Pulmonary artery endothelial cell (primary cell): ENCODE measurements around the gene ARHGAP4. TPM values are rescaled to one million over a fixed set of nuclear protein-coding genes. Genes with fewer than 3 reads are reported as not detected.

Experiments used
- DNase-seq: peaks from one replicate; pipeline ENCODE4 v3.0.0-alpha.2; 2011; ENCODE audit warnings: low read depth, low spot score
- total RNA-seq: library from RNA; depleted of rRNA; stranded (reverse); fragments of >200 nt; gene quantifications from 2 replicates; pipeline ENCODE4 v1.2.3, GENCODE V29; 2014

Gene ARHGAP4
- total RNA-seq, 1 donor from 2014 or later = 26.5 TPM

DNA sequence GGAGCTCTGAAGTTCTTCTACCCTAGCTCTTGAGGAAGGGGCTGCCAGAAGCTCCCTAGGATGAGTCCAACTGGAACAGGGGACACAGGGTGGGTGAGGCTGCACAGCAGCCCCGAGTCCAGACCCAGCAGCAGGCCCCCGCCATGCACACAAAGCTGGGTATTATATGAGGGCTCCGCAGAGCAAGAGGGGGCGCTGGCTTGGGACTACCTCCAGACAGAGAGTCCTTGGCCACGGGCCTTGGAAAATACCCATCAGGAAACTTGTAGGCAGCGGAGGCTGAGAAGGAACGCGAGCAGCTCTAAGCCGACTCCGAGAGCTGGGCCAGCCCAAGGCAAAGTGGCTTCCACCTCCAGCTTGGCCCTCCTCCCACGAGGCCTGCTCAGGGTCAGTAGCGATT is 37.5 kb upstream of the ARHGAP4 start:
- no peak for DNase-seq

DNA sequence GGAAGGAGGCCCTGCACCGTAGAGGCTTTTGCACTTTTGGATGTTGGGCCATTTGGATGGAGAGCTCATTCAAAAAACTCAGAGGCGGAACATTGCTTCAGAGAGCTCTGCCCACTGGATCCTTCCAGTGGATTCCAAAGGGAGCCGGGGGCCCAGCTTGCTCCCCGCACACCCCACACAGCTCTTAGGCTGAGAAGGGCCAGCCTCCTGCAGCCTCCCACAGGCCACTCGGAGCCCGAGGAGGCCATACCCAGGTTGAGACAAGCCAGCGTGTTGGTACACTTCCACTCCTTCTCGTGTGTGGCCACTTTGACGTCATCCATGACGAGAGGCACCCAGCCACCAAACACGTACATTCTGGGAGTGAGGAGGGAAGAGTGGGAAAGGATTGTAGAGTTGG is 35.2 kb upstream of the ARHGAP4 start:
- no peak for DNase-seq

DNA sequence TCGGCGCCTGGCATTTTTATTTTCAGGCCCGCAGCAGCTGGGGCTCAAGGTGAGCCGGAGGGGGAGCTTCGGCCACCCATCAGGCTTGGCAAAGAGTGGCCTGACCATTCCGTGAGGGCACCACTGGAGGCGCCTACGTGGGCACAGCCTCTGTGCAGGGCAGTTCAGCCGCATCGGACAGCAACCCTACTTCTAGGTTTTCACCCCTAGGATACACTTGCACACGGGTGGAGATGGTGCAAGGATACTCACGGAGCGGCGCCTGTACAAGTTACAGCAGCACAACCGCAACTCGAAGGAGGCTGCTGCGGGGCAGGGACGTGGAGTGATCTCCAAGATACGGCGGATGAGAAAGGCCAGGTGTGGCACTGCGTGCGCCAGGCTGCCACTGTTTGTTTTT is 34.7 kb upstream of the ARHGAP4 start:
- DNase-seq = no peak

DNA sequence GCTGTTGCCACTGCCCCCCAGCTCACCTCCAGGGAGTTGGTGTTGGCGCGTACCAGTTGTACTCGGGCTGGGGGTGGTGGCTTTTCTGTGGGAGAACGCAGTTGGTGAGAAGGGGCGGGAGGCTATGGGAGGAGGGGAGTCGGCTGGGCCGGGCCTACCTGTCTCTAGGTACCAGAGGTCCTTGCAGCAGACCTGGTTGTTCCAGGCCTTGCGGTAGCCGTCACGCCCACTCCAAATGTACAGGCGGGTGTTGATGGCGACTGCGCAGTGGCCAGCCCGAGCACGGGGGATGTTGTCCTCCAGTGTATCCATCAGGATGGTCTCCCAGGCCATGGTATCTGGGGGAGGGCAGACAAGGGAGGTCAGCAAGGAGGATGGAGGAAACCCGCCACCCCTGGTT is 34.0 kb upstream of the ARHGAP4 start:
- DNase-seq = no peak

DNA sequence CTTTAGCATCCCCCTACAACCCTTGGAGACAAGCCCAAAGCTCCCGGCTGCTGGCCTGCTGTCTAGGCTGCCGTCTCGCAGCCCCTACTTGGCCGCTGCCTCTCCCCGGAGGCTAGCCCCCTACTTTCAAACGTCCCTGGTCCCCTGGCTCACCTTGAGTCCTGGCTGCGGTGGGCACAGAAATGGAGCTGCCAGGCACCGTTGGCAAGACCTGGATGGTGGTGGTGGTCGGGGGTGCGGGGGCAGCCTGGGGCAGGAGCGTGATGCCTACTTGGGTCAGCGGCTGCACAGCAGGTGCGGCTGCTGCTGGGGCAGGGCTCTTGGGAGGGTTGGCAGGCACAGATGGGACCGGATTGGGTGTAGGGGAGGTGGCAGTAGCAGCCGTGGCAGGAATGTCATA is 33.6 kb upstream of the ARHGAP4 start:
- DNase-seq = no peak

DNA sequence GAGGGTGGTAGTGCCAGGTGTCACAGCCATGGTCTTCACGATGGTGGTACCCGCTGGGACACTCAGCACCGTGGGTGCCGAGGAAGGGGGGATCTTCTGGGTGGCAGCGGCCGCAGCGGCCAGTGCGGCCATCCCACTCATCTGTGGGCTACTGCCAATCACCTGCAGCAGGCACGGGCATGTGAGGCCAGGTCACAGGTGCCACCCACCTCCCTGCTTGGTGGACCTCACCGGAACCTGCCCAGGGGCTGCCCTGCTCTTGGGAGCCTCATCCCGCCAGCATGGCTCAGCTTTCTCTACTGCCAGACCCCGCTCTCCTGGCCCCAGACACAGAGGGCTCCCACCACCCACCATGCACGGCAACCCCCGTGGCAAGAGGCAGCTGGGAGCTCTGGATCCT is 32.5 kb upstream of the ARHGAP4 start:
- DNase-seq = no peak

DNA sequence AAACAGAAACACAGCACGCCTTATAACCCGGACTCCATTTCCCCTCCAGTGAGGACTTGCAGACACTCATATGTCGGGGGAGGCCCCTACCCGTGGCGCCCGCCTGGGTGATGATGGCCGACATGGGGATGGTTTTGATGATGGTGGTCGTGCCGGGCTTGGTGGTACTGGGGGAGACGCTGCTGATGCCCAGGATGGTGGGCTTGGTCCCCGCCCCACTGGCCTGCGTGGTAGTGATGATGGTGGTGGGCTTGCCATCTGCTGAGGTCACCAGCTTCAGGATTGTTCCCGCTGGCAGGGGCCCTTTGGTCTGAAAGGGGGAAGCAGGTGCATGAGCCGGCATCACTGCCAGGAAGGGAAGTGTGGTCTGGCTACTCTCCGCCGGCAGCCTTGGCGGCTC is 31.2 kb upstream of the ARHGAP4 start:
- no peak for DNase-seq

DNA sequence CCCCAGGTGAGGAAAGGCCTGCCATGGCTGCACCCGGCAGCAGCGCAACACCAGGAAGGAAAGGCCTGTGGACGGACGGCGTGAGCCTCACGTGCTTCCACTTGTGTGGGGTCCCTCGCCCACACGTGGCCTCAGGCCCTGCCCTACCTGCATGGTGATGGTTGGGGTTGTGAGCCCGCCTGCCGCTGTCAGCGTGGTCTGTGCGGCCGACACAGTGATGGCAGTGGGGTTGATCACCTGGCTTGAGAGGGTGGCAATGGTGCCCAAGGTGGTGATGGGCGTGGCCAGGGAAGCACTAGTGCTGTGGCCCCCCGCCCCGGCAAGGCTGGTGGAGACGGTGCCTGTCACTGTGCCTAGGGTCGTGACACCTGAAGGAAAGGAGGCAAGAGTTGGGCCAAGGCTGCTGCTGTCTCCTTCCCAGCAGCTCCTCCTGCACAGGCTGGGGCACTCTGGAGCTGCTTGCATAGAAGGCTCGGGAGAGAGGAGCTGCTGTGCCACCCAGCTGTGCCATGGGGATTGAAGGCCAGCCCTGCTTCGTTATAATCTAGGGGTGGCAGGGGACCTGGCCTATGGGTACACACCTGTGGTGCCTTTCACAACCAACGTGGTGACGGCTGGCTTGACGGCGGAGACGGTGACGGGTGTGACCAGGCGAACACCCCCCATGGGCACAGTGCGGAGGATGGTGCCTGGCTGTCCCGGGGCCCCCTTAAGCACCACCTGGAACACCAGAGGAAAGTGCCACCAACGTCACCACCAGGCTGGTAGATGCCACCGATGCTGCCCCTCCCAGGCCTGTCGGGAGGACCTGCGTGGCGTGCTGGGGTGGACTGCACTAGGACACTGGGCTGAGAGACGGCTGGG is 30.2 kb upstream of the ARHGAP4 start:
- no peak for DNase-seq

DNA sequence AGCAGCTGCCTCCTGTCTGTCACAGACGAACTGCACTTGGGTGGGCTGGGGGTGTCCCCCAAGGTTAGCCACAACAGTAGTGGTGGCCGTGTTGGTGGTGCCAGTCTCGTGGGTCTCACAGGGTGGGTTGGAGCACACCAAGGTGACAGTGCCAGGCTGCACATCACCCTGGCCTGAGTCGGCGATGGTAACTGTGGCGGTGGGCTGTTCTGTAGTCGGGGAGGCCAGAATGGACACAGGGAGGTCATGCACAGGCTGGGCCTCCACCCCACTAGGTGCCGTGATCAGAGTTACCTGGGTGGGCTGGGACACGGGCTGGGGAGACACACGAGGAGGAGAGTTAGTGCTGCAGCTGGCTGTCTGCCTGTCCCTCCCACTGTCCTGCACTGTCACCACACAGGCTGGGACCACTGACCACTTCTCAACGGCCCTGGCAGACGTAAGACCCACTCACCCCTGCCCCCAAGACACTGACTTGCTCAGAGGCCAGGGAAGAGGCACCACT is 29.2 kb upstream of the ARHGAP4 start:
- no peak for DNase-seq

DNA sequence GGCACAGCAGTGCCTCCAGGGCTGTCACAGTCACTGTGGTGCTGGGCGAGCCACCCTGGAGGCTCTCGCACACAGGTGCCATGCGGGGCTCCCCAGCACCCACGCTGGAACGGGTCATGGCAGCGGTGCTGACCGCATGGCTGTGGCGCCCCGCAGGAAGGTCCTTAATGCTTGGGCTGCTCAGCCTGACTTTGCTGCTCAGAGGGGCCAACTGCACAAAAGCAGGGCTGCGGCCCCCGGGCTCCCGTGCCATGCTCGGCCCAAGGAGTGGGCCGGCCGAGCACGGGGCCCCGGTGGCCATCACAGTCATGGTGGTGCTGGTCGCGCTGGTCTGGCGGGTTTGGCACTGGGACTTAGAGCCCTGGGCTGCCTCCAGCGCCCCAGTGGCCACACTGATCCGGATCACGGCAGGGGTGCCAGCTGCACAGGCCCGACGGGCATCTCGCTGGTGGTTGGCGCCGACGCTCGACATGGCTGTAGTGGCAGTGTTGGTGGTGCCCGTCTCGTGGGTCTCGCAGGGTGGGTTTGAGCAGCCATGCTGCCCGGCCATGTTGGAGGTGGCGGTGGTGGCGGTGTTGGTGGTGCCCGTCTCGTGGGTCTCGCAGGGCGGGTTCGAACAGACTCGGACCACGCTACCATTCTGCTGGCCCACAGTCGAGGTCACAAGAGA is 28.6 kb upstream of the ARHGAP4 start:
- no peak for DNase-seq

DNA sequence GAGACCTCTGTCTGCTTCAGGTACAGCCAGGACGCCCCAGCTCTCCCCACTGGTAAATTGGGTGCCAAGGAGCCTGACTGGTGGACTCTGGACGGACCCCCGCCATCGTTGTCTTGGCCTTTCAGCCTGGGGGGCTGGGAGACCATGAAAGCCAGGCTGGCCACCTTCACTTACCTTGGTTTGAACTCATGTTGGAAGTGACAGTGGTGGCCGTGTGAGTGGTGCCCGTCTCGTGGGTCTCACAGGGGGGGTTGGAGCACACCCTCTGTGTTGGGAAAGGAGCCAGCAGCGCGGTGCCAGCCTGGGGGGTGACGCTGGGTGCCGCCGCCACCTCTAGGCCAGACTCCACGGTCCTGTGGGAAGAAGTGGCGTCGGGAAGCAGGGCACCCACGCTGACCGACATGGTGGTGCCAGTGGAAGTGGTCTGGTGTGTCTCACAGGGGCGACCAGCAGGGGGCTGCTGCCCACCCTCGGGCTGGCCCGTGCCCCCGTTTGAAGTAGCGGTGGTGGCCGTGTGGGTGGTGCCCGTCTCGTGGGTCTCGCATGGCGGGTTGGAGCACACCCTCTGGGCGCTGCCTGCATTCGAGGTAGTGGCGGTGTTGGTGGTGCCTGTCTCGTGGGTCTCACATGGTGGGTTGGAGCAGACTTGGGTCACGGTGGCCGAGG is 28.0 kb upstream of the ARHGAP4 start:
- no peak for DNase-seq

DNA sequence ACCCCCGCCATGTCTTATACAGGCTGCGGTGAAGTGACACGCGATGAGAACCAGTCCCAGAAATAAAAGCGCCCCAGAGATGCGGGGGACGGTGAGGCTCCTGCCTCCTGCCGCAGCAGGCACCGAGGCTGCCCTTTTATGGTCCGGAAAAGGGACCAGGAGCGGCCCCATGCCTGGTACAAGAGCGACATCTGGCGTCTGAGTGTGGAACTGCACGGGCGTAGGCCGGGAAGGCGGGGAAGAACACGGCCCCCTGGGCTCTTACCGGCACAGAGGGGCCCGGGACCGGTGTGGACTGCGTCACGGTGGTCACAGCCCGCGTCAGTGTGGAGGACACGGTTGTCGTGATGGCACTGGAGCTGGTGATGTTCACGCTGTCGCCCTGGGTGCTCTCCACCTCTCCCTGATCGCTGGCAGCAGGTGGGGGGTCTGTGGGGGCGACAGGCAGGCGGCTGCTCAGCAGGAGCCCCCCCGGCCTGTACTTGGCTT is 27.3 kb upstream of the ARHGAP4 start:
- no peak for DNase-seq

DNA sequence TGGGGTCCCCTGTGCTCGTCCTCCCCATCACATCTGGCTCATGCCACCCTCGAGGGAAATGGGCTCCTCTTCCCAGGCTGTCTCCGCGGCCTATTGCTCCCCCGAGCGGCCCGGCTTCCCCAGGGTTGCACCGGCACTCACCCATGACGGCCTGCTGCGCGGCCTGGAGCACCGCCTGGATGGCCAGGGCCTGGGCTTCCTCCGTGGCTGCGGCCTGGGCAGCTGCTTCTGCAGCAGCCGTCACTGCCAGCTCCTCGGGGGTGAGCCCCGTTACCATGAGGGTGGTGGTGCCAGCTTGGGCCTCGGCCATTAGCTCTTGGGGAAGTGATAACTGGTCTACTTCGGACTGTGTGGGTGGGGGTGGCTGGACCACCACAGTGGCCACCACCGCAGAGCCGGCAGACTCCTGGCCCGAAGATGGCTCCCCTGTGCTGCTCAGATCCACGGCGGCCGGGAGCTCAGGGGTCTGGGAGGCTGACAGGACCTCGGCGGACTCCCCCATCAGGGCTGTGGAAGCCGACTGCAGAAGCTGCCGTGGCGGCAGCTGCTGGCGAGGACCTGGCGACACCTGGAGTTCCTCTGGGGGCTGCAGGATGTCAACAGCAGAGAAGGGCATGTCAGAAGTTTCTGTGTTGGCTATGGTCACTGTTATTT is 26.4 kb upstream of the ARHGAP4 start:
- DNase-seq = no peak

DNA sequence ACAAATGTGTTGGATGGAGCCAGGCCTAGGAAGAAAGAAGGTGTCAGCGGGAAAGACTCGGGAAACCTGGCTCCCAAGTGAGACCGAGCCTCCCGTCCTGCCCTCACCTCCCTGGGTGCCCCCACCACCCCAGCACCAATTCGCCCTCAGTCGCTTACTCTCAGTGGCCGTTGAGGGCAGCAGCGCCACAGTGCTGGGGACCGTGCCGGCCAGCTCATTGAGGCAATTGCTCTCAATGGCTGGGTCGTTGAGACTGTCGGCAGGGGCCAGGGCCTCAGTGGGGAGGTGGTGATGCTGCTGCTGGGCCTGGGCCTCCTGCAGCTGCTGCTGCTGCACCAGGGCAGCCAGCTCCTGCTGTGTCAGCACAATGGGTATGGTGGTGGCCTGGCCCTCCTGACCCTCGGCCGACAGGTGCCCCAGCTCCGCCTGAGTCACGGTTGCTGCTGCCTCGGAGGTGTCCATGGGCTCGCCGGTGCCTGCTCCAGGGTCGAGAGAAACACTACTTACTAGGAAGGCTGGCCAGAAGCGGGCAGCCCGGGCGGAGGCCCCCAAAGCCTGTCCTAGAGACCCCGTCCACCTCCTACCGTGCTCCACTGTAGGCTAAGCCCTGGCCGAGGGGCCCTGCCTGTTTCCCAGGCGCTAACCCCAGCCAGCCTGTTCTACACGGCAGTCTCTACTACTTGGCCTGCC is 25.8 kb upstream of the ARHGAP4 start:
- DNase-seq = no peak

DNA sequence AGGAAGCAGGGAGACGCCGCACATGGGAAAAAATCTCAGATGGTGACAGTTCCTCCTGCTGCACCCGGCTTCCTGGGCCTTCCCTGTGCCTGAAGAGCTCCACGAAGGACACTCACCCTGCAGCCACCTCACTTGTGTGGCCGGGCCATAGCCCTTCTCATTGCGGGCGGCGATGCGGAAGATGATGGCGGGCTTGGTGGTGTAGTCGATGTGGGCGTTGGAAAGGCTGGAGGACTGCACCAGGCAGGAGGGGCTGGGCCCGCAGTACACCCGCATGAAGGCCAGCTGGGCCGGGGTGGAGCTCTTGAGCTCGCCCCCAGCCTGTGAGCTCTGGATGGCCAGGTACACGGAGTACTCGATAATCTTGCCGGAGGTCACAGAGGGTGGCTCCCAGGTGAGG is 24.1 kb upstream of the ARHGAP4 start:
- DNase-seq = no peak

DNA sequence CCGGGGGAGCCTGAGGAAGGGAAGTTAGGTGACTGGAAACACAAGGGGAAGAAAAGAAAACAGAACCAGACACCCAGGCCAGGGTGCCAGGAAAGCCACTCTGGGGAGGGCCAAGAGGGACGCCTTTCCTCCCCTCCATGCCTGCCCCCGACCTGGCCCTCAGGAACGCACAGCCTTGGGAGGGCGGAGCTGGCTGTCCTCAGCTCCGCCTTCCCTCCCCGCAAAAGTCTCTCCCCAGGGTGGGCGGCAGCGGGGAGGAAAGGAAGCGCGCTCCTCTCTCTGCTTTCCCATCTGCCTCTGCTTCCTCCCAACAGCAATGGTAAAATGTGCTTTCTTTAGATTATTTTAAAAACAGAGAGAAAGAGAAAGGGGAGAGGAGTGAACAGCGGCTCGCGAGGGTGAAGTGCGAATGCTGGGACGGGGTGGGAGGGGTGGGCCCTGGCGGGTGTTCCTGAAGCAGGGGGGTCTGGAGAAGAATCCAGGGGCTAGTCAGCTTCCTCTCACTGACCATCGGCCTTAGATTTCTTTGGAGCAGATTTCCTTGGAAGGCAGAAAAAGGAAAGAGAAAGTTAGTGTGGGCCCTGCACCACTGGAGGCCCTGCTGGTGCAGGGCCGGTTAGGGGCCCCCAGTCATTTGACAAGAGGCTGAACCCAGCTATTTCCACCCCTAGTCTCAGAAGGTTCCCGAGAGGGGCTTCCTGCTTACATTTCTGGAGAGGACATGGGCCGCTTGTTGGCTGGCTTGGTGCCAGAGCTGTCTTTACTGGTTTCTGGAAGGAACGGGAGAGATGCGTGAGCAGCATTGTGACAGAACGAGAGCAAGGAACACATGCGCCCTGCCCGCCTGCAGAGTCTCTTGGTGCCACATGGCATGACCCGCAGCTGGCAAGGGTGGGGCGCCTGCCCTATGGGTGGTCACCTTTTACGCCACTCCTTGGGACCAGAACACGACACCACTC is 23.1 kb upstream of the ARHGAP4 start:
- DNase-seq = no peak

DNA sequence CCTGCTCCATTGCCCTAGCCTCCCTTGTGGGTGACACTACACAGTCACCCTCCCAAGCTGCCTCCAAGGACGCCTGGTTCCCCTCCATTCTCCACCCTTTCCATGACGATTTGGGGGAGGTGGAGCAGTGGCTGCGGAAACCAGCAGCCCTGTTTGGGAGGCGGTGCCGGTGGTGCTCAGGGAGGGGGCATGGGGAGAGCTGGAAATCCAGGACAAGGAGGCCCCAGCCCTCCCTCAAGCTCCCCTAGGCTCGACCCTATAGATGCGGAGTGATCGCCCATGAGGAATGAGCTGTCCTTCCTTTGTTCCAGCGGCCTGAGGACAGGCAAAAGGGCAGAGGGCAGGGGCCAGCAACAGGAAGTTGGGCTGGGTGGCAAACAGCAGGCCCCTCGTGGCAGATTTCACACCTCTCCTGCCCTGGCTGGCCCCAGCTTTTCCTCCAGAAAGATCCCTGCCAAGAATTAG is 22.0 kb upstream of the ARHGAP4 start:
- DNase-seq = no peak

DNA sequence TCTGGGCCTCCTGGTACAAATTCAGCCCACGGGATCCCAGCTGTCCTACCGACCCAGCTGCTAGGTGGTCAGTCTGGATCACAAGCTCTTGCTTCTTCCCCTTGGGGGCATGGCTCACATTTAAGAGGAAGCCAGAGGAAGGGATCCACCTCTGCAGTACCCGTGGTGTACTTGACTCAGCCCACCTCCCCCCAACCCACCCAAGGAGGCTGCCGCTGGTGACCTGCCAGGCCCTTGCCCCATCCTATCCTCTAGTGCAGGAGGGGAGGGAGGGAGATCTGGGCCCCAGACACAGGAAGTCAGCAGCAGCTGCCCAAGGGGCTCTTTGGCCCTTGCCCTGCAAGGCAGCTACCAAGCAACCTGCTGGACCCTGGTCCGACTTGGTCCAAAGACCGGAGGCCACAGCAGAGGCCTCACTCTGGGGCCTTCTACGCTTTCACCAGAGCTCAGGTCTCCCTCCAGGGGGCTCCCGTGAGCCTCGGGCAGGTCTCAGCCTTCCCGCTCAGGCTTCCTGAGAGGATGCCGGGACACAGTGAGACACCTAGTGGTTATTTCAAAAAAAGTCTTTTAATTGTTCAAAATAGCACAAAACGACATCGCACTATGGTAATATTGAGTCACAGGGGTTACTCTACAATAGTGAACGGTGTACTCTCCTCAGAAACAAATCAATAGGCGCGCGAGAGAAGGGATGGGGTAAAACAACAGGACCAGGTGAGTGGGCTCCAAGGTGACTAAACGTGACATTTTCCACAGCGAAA is 21.1 kb upstream of the ARHGAP4 start:
- no peak for DNase-seq
